ENCODE measurements around the gene ALG11.

DNA sequence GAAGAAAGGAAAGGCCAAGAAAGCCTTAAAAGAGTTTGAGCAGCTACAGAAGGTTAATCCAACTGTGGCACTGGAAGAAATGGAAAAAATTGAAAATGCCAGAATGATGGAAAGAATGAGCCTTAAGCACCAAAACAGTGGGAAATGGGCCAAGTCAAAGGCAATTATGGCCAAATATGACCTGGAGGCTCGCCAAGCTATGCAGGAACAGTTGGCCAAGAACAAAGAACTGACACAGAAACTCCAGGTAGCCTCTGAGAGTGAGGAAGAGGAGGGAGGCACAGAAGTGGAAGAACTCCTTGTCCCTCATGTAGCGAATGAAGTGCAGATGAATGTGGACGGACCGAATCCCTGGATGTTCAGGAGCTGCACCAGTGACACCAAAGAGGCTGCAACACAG is 17.4 kb downstream of the ALG11 start:
- TF ChIP-seq POLR2AphosphoS5 (IDR thresholded peaks at IDR 0.05) (no peak), EZH2 (IDR thresholded peaks at IDR 0.05; ENCODE audit: borderline replicate concordance, insufficient read depth, low read length, poor library complexity, severe bottlenecking) (no peak), TAF1 (IDR thresholded peaks at IDR 0.05; ENCODE audit: low read depth) (no peak), RAD21 (conservative IDR thresholded peaks at IDR 0.05) (no peak), EP300 (conservative IDR thresholded peaks at IDR 0.05; ENCODE audit: poor library complexity, severe bottlenecking) (no peak), SMC3 (conservative IDR thresholded peaks at IDR 0.05; ENCODE audit: poor library complexity) (no peak), MXI1 (conservative IDR thresholded peaks at IDR 0.05; ENCODE audit: poor library complexity, severe bottlenecking) (no peak)
- TF ChIP-seq, protein P1, sequence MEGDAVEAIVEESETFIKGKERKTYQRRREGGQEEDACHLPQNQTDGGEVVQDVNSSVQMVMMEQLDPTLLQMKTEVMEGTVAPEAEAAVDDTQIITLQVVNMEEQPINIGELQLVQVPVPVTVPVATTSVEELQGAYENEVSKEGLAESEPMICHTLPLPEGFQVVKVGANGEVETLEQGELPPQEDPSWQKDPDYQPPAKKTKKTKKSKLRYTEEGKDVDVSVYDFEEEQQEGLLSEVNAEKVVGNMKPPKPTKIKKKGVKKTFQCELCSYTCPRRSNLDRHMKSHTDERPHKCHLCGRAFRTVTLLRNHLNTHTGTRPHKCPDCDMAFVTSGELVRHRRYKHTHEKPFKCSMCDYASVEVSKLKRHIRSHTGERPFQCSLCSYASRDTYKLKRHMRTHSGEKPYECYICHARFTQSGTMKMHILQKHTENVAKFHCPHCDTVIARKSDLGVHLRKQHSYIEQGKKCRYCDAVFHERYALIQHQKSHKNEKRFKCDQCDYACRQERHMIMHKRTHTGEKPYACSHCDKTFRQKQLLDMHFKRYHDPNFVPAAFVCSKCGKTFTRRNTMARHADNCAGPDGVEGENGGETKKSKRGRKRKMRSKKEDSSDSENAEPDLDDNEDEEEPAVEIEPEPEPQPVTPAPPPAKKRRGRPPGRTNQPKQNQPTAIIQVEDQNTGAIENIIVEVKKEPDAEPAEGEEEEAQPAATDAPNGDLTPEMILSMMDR (IDR thresholded peaks at IDR 0.05; ENCODE audit: poor library complexity, severe bottlenecking) = no peak
- TF ChIP-seq, protein P2, sequence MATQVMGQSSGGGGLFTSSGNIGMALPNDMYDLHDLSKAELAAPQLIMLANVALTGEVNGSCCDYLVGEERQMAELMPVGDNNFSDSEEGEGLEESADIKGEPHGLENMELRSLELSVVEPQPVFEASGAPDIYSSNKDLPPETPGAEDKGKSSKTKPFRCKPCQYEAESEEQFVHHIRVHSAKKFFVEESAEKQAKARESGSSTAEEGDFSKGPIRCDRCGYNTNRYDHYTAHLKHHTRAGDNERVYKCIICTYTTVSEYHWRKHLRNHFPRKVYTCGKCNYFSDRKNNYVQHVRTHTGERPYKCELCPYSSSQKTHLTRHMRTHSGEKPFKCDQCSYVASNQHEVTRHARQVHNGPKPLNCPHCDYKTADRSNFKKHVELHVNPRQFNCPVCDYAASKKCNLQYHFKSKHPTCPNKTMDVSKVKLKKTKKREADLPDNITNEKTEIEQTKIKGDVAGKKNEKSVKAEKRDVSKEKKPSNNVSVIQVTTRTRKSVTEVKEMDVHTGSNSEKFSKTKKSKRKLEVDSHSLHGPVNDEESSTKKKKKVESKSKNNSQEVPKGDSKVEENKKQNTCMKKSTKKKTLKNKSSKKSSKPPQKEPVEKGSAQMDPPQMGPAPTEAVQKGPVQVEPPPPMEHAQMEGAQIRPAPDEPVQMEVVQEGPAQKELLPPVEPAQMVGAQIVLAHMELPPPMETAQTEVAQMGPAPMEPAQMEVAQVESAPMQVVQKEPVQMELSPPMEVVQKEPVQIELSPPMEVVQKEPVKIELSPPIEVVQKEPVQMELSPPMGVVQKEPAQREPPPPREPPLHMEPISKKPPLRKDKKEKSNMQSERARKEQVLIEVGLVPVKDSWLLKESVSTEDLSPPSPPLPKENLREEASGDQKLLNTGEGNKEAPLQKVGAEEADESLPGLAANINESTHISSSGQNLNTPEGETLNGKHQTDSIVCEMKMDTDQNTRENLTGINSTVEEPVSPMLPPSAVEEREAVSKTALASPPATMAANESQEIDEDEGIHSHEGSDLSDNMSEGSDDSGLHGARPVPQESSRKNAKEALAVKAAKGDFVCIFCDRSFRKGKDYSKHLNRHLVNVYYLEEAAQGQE (IDR thresholded peaks at IDR 0.05; ENCODE audit: borderline replicate concordance) = no peak
